ENCODE results near the gene RALGPS2.

GRCh38 chr1:178935610-178936009 is 210.6 kb downstream of the RALGPS2 start:
- TF ChIP-seq CTCF (IDR thresholded peaks at IDR 0.05): no peak
- TF ChIP-seq EZH2 (IDR thresholded peaks at IDR 0.05): no peak
- TF ChIP-seq EZH2phosphoT487 (IDR thresholded peaks at IDR 0.05): no peak

Data from neural progenitor cell (in vitro differentiated cells).